Measurements from ENCODE around the gene KLHDC8A.
A peak's percentile ranks its signal among the peaks of the same experiment; 100 is the strongest.

KLHDC8A gene

DNA sequence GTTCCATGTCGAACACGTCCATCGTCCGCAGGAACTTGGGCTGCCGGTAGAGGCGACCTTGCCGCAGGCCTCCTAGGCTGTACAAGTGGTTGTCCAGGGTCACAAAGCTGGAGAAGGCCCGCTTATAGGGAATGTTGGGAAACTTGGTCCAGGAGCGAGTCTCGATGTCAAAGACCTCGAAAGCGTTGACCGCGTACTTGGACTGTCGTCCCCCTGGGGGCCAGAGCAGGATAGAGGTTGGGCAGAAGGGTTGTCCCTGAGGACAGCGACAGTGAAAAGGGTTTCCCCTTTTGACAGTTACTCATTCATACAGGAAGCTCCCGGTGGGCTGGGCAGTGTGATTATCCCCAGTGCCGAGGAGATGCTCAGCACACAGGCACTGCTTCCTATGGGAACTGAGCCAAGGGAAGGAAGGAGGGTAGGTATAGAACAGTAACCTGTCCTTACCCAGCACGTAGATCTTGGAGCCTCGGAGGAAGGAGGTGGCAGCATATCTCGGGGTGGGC, 17.5 kb downstream of the KLHDC8A start:
- TF ChIP-seq, protein P1, sequence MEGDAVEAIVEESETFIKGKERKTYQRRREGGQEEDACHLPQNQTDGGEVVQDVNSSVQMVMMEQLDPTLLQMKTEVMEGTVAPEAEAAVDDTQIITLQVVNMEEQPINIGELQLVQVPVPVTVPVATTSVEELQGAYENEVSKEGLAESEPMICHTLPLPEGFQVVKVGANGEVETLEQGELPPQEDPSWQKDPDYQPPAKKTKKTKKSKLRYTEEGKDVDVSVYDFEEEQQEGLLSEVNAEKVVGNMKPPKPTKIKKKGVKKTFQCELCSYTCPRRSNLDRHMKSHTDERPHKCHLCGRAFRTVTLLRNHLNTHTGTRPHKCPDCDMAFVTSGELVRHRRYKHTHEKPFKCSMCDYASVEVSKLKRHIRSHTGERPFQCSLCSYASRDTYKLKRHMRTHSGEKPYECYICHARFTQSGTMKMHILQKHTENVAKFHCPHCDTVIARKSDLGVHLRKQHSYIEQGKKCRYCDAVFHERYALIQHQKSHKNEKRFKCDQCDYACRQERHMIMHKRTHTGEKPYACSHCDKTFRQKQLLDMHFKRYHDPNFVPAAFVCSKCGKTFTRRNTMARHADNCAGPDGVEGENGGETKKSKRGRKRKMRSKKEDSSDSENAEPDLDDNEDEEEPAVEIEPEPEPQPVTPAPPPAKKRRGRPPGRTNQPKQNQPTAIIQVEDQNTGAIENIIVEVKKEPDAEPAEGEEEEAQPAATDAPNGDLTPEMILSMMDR (IDR thresholded peaks at IDR 0.05; ENCODE audit: low read depth, low read length, missing control alignments) = no peak
- no peak overlapping the region for H3K4me3 ChIP-seq (replicated peaks; ENCODE audit: low read depth, low read length)
- DNase-seq (ENCODE audit: extremely low read depth, low read depth) = no peak

DNA sequence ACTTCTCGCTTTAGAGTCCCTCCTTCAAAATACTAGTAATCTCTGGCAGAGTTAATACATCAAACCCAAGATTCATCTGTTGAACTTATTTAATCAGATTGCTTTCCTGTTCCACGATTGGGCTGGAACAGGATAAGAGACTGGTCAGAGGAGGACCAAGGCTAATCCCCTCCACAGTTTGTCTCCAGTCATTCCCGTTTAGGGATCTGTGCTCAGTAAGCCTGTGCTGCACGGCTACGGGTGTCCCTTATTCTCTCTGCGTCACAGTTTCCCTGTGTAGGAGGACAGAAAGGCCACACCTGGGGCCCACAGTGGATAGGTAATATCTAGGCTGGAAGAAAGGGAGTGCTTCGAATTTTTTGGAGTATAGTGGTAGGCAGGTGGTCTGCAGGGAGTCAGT, 18.7 kb downstream of the KLHDC8A start:
- no peak overlapping the region for H3K4me3 ChIP-seq (replicated peaks; ENCODE audit: low read depth, low read length)
- TF ChIP-seq, protein P1 (IDR thresholded peaks at IDR 0.05; ENCODE audit: low read depth, low read length, missing control alignments) = no peak
- no peak for DNase-seq (ENCODE audit: extremely low read depth, low read depth)

DNA sequence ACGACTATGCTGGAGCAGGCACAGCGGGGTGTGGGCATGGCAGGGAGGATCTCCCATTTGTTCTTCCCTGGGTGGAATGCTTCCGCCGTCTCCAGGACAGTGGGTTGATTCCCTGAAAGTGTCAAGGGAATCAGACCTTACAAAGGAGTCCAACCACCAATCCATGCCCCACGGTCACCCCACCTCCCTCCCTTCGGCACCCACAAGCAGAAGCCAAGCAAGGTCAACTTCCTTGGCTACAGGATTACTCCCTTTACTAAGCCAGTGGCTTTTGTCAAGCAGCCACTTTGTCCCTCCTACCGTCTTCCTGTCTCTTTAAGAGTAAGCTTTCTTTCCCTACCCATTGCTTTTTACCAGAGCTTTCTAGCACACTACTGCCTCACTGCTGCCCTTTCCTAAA, 19.2 kb downstream of the KLHDC8A start:
- TF ChIP-seq, protein P1 (IDR thresholded peaks at IDR 0.05; ENCODE audit: low read depth, low read length, missing control alignments) = no peak
- no peak for DNase-seq (ENCODE audit: extremely low read depth, low read depth)

DNA sequence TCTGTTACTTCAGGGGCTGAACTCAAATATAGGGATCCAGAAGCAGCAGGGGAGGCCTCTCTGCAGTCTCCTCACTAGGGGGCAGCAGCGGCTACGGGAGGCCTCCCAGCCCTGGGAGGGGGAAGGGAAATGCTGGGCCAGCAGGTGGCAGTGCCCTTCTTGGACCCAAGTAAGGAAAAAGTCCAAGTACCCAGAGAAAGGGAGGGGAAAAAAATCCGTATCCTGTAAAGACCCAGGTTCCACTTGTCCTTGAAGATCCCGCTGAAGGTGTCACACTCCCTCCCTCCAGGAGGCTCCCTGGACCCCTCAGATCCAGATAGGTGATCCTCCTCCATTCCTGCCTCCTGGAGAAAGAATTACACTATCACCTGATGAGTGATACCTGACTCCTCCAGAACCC, 21.0 kb downstream of the KLHDC8A start:
- DNase-seq (ENCODE audit: extremely low read depth, low read depth) = peak; percentile 35
- H3K4me3 ChIP-seq (replicated peaks; ENCODE audit: low read depth, low read length) = no peak overlapping the region
- TF ChIP-seq, protein P1 (IDR thresholded peaks at IDR 0.05; ENCODE audit: low read depth, low read length, missing control alignments) = peak; percentile 99

More for the DNA sequence above, 19.2 kb downstream of the KLHDC8A start:
- H3K4me3 ChIP-seq (replicated peaks; ENCODE audit: low read depth, low read length) = no peak overlapping the region

DNA sequence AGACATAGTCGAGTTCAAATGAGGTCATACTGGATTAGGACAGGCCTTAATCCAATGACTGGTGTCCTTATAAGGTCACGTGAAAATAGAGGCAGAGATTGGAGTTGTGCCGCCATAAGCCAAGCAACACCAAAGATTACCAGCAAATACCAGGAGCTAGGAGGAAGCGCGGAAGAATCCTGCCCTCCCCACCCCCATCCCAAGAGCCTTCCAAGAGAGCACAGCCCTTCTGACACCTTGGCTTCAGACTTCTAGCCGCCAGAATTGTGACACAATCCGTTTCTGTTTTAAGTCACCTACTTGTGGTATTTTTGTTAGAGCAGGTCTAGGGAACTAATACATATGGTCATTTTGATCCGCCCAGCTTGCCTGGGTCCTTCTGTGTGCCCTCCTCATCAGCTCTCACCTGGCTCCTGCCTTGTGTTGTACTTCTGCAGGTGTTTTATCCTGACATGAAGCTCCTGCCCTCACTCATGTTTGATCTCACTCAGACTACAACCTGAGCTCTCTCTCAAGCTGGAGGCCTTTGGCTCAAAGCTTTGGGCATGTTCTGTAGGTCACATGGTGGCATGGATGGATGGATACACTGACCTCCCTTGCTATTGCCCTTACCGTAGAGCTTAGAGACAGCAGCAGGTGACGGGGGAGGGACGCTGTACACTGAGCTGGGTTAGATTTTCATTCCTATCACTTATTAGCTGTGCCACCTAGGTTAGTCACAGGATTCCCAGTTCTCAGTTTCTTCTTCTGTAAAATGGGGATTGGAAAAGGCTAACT, 24.5 kb downstream of the KLHDC8A start:
- no peak overlapping the region for H3K4me3 ChIP-seq (replicated peaks; ENCODE audit: low read depth, low read length)
- TF ChIP-seq, protein P1 (IDR thresholded peaks at IDR 0.05; ENCODE audit: low read depth, low read length, missing control alignments) = no peak
- DNase-seq (ENCODE audit: extremely low read depth, low read depth) = no peak

DNA sequence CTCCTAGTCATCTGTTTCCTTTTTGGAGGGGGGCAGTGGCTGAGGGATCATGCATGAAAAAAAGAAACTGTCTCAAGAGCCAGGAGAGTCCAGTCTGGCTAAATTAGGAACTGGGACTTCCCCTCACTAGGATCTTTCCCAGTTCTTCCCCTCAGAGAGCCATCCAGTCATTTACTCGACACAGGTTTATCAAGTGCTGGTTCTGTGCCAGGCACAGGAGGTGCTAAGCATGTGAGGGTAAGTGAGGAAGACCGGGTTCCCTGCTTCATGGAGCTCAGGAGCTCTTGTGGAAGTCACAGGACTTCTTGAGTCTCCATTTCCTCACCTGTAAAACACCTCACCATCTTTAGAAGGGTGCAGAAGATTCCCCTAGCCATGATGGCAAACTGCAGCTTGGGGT, 26.6 kb downstream of the KLHDC8A start:
- TF ChIP-seq, protein P1 (IDR thresholded peaks at IDR 0.05; ENCODE audit: low read depth, low read length, missing control alignments) = no peak
- H3K4me3 ChIP-seq (replicated peaks; ENCODE audit: low read depth, low read length) = no peak overlapping the region
- no peak for DNase-seq (ENCODE audit: extremely low read depth, low read depth)
